Epithelial cell of proximal tubule (primary cell): ENCODE measurements around the gene MED29. TPM values are rescaled to one million over a fixed set of nuclear protein-coding genes. Genes with fewer than 3 reads are reported as not detected.

ENCODE experiments used
- DNase-seq: peaks from one replicate; pipeline ENCODE4 v3.0.0-alpha.2; 2011; ENCODE audit warnings: low read depth
- H3K4me3 ChIP-seq: 2 replicates; pipeline ENCODE4 v1.5.1; 2011; ENCODE audit warnings: low read depth, mild to moderate bottlenecking, low read length
- CTCF ChIP-seq: conservative IDR thresholded peaks from 2 replicates; pipeline ENCODE4 v1.5.1; 2012; ENCODE audit warnings: low read depth, mild to moderate bottlenecking, low read length
- total RNA-seq: library from RNA; depleted of rRNA; stranded (reverse); fragments of >200 nt; gene quantifications from 2 replicates; pipeline ENCODE4 v1.2.3, GENCODE V29; 2015

The MED29 gene
- total RNA-seq, 1 donor from 2014 or later = 20.9 TPM

GRCh38 chr19:39405261-39405957, 14.2 kb downstream of the MED29 start:
- no peak overlapping the region for H3K4me3 ChIP-seq
- no peak for TF ChIP-seq CTCF
- no peak for DNase-seq

- peak overlapping the region; percentile 80 for H3K4me3 ChIP-seq
- TF ChIP-seq CTCF = no peak
- no peak for DNase-seq
Observed at GRCh38 chr19:39405958-39406655, 14.9 kb downstream of the MED29 start.

GRCh38 chr19:39406656-39407409, 15.7 kb downstream of the MED29 start, which contains the start of gene ZFP36:
Gene ZFP36, plus strand, starts transcription at chr19:39406847. Its CDS starts 58 bp downstream, at chr19:39406905.
- TF ChIP-seq CTCF = no peak
- peak within 1 kb of the TSS; percentile 80 for H3K4me3 ChIP-seq
- DNase-seq = no peak

GRCh38 chr19:39407410-39407659, 16.2 kb downstream of the MED29 start:
- no peak for DNase-seq
- no peak for TF ChIP-seq CTCF
- peak overlapping the region; percentile 80 for H3K4me3 ChIP-seq

- no peak for TF ChIP-seq CTCF
- no peak for DNase-seq
- H3K4me3 ChIP-seq = peak overlapping the region; percentile 80
Observed at GRCh38 chr19:39407660-39408391, 16.6 kb downstream of the MED29 start.

- no peak for DNase-seq
- peak overlapping the region; percentile 80 for H3K4me3 ChIP-seq
- no peak for TF ChIP-seq CTCF
Observed at GRCh38 chr19:39408392-39409207, 17.4 kb downstream of the MED29 start.
